BLaER1 (cell line): ENCODE results near the gene FTO.

Source experiments
- H3K27ac ChIP-seq: shearing (Covaris generic); formaldehyde crosslinking; 2 replicates; pipeline ENCODE4 v1.8.1; 2022
- H3K27me3 ChIP-seq: shearing (Covaris generic); formaldehyde crosslinking; 2 replicates; pipeline ENCODE4 v1.8.1; 2022
- H3K36me3 ChIP-seq: shearing (Covaris generic); formaldehyde crosslinking; 2 replicates; pipeline ENCODE4 v1.8.1; 2022
- H3K4me1 ChIP-seq: shearing (Covaris generic); formaldehyde crosslinking; 2 replicates; pipeline ENCODE4 v1.8.1; 2022
- H3K4me2 ChIP-seq: shearing (Covaris generic); formaldehyde crosslinking; 2 replicates; pipeline ENCODE4 v1.8.1; 2022
- H3K4me3 ChIP-seq: shearing (Covaris generic); formaldehyde crosslinking; 2 replicates; pipeline ENCODE4 v1.8.1; 2022
- H3K9ac ChIP-seq: shearing (Covaris generic); formaldehyde crosslinking; 2 replicates; pipeline ENCODE4 v1.8.1; 2022
- H3K9me3 ChIP-seq: shearing (Covaris generic); formaldehyde crosslinking; 2 replicates; pipeline ENCODE4 v1.8.1; 2022
- H4K20me1 ChIP-seq: shearing (Covaris generic); formaldehyde crosslinking; 2 replicates; pipeline ENCODE4 v1.8.1; 2022
- Cebpa-rat ChIP-seq: shearing (Covaris generic); IDR thresholded peaks from 2 replicates; pipeline ENCODE4 v1.8.1; 2022

FTO gene

DNA sequence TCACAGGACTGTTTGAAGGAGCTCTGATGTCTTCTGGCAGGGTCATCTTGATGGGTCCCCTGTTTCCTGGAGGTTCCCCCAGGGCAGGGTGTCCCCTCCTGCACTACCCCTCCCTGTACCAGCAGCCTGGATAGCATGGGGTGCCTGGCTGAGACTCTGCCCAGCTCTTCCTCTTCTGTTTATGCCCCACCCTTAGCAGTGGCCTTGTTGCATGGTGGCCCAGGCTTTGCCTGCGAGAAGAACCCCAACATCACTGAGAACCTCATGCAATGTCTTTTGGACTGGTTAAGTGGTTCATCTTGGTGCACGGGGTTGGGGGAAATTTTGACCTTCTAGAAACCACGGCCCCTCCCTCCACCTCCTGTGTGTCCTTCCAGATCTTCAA is 460.8 kb downstream of the FTO start:
- Histone ChIP-seq H3K4me2 (no peak overlapping the region), H3K9ac (no peak overlapping the region), H4K20me1 (no peaks in the 10 kb centered on the region), H3K4me3 (no peak overlapping the region), H3K4me1 (no peaks in the 10 kb centered on the region), H3K27ac (no peak overlapping the region), H3K9me3 (no peaks in the 10 kb centered on the region), H3K36me3 (no peaks in the 10 kb centered on the region), H3K27me3 (no peaks in the 10 kb centered on the region)
- no peak for TF ChIP-seq Cebpa-rat

GRCh38 chr16:54165174-54165911 is 461.4 kb downstream of the FTO start:
- Histone ChIP-seq H3K36me3 (no peaks in the 10 kb centered on the region), H3K27me3 (no peaks in the 10 kb centered on the region), H3K9ac (no peak overlapping the region), H3K27ac (no peak overlapping the region), H3K4me3 (no peak overlapping the region), H3K4me1 (no peaks in the 10 kb centered on the region), H3K4me2 (no peak overlapping the region), H3K9me3 (no peaks in the 10 kb centered on the region), H4K20me1 (no peaks in the 10 kb centered on the region)
- TF ChIP-seq Cebpa-rat = no peak

- Histone ChIP-seq H3K9me3 (no peaks in the 10 kb centered on the region), H3K9ac (no peak overlapping the region)
Measured at GRCh38 chr16:54165912-54166865, 462.2 kb downstream of the FTO start.

GRCh38 chr16:54169112-54169511 is 465.2 kb downstream of the FTO start:
- no peak for TF ChIP-seq Cebpa-rat
- H3K36me3 ChIP-seq = no peaks in the 10 kb centered on the region
- no peak overlapping the region for H3K4me3 ChIP-seq
- H3K9me3 ChIP-seq = no peaks in the 10 kb centered on the region
- no peak overlapping the region for H3K4me2 ChIP-seq
- no peaks in the 10 kb centered on the region for H4K20me1 ChIP-seq
- H3K4me1 ChIP-seq = no peaks in the 10 kb centered on the region
- H3K9ac ChIP-seq = no peak overlapping the region
- H3K27me3 ChIP-seq = 0 out of 2 replicates have a peak, but pooled peaks cover 4% of the 10 kb centered on the region
- H3K27ac ChIP-seq = no peak overlapping the region

More at GRCh38 chr16:54165912-54166865, 462.2 kb downstream of the FTO start:
- no peaks in the 10 kb centered on the region for H3K4me1 ChIP-seq
- no peak for TF ChIP-seq Cebpa-rat
- no peak overlapping the region for H3K4me2 ChIP-seq
- H3K4me3 ChIP-seq = no peak overlapping the region
- no peak overlapping the region for H3K27ac ChIP-seq
- no peaks in the 10 kb centered on the region for H4K20me1 ChIP-seq
- no peaks in the 10 kb centered on the region for H3K27me3 ChIP-seq
- no peaks in the 10 kb centered on the region for H3K36me3 ChIP-seq

- Histone ChIP-seq H3K4me3 (no peak overlapping the region), H3K4me1 (no peaks in the 10 kb centered on the region), H3K27ac (no peak overlapping the region), H3K9ac (no peak overlapping the region), H3K4me2 (no peak overlapping the region), H4K20me1 (no peaks in the 10 kb centered on the region), H3K27me3 (0 out of 2 replicates have a peak, but pooled peaks cover 4% of the 10 kb centered on the region), H3K9me3 (no peaks in the 10 kb centered on the region), H3K36me3 (no peaks in the 10 kb centered on the region)
- TF ChIP-seq Cebpa-rat = no peak
Measured at GRCh38 chr16:54171626-54172537, 467.9 kb downstream of the FTO start.

DNA sequence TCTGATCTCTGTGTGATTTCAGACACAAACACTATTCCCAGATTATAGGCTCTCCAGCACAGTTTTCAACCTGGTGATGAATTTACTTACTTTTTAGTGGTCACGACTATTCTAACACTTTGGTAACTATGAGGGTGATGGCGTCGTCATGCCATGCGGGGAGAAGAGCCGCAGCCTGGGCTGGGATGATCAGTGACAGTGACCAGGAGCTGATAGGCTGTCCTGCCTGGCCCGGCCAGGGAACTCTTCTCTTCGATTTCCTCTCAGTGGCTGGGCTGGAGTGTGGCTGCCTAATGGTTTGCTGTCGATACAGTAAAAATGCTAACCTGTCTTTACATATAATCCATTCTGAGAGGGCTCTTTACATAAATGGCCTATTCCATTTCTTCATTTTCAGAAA is 469.5 kb downstream of the FTO start:
- Histone ChIP-seq H3K4me1 (no peaks in the 10 kb centered on the region), H3K4me2 (no peak overlapping the region), H3K9ac (no peak overlapping the region), H3K4me3 (no peak overlapping the region), H3K9me3 (no peaks in the 10 kb centered on the region), H4K20me1 (no peaks in the 10 kb centered on the region), H3K36me3 (no peaks in the 10 kb centered on the region), H3K27ac (no peak overlapping the region), H3K27me3 (0 out of 2 replicates have a peak, but pooled peaks cover 4% of the 10 kb centered on the region)
- no peak for TF ChIP-seq Cebpa-rat

GRCh38 chr16:54174201-54174600 is 470.2 kb downstream of the FTO start:
- H3K36me3 ChIP-seq = no peaks in the 10 kb centered on the region
- no peaks in the 10 kb centered on the region for H4K20me1 ChIP-seq
- no peak for TF ChIP-seq Cebpa-rat
- no peak overlapping the region for H3K27ac ChIP-seq
- H3K4me3 ChIP-seq = no peak overlapping the region
- H3K4me1 ChIP-seq = no peaks in the 10 kb centered on the region
- H3K9me3 ChIP-seq = no peaks in the 10 kb centered on the region
- no peak overlapping the region for H3K9ac ChIP-seq
- H3K27me3 ChIP-seq = 0 out of 2 replicates have a peak, but pooled peaks cover 4% of the 10 kb centered on the region
- H3K4me2 ChIP-seq = no peak overlapping the region

DNA sequence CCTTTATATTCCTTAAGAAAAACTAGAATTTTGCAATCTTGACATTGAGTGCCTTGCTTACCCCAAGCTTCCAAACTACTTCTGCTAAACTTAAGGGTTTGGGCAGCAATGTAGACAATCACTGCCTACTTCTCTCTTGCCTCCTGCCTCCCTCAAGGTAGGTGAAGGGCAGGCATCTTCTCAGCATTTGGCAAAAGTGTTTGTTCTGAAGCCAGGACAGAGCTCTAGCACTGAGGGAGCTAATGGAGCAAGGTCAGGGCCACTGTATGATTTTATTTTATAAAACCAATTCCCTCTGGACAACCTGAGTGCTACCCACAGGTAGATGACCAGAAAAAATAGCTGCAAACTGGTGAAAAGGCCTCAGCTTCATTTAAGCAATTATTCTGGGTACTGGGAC is 470.8 kb downstream of the FTO start:
- Histone ChIP-seq H3K9me3 (no peaks in the 10 kb centered on the region), H3K4me2 (no peak overlapping the region), H3K4me3 (no peak overlapping the region), H3K4me1 (no peaks in the 10 kb centered on the region), H3K36me3 (no peaks in the 10 kb centered on the region), H3K27me3 (0 out of 2 replicates have a peak, but pooled peaks cover 4% of the 10 kb centered on the region), H4K20me1 (no peaks in the 10 kb centered on the region), H3K9ac (no peak overlapping the region), H3K27ac (no peak overlapping the region)
- TF ChIP-seq Cebpa-rat = no peak

GRCh38 chr16:54175169-54175551 is 471.2 kb downstream of the FTO start:
- Histone ChIP-seq H3K4me3 (no peak overlapping the region), H3K4me2 (no peak overlapping the region), H3K27me3 (0 out of 2 replicates have a peak, but pooled peaks cover 4% of the 10 kb centered on the region), H3K4me1 (no peaks in the 10 kb centered on the region), H3K9me3 (no peaks in the 10 kb centered on the region), H3K27ac (no peak overlapping the region), H3K9ac (no peak overlapping the region), H4K20me1 (no peaks in the 10 kb centered on the region), H3K36me3 (no peaks in the 10 kb centered on the region)
- TF ChIP-seq Cebpa-rat = no peak
